Stimulated activated CD4-positive, alpha-beta T cell treated with anti-CD3 and anti-CD28 coated beads, Interleukin-15, amount 100 ng/mL, for 24 hours (primary cell): ENCODE results near the gene AGAP1.
A peak's percentile ranks its signal among the peaks of the same experiment; 100 is the strongest.

Experiments used
- DNase-seq: peaks from one replicate; pipeline ENCODE4 v3.0.0-alpha.2; 2020

Gene AGAP1

DNA sequence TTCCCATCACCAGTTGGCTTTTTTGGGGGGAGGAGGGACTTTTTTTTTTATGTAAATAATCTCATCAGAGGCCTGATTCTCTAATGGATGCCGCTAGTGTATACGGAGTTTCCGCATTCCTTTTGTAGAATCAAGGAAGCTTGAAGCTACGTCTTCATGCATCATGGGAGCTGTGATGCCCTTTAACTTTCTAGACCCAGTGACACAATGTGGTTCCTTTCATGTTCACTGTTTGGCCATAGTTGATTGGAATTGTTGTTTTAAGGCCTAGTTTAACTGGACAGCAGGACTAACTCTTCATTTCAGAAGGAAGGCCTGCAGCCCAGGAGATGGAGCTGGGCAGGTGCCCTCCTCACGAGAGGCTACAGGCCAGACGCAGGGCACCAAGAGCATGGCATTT lies 287.9 kb downstream of the AGAP1 start:
- DNase-seq, result no peak

DNA sequence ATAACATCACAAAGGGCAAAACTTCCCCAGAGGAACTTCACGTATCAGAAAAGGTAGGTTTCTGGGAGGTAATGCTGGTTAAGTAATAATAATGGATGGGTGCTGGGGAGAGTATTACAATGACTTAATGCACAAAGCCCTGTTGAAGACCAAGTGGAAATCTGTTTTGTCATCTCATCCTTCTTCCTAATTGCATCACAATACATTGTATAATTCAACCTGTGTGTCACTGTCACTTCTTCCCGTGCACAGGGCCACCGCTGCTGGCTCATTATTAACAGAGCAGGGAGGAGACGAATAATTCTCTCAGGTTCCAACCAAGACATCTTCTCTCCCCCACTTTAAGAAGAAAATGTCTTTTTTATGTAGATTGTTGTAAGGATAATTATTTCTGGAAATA lies 290.9 kb downstream of the AGAP1 start:
- no peak for DNase-seq

DNA sequence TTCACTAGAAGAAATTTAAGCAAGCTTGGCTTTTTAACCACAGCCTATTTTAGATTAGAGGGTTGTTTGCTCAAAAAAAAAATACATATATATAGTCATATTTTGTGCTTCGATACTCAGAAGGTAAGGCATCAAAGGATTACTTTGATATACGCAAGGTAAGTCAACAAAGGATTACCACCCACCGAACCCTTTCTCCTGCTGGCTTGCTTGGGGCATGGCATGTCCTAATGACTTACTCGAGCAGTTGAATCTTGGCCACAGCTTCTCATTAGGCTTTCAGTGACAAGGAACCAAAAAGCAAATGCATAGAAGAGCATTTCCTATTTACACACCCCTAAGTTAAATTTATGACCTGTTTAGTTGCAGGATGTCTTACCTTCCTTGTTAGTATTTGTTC lies 295.7 kb downstream of the AGAP1 start:
- DNase-seq, result no peak

DNA sequence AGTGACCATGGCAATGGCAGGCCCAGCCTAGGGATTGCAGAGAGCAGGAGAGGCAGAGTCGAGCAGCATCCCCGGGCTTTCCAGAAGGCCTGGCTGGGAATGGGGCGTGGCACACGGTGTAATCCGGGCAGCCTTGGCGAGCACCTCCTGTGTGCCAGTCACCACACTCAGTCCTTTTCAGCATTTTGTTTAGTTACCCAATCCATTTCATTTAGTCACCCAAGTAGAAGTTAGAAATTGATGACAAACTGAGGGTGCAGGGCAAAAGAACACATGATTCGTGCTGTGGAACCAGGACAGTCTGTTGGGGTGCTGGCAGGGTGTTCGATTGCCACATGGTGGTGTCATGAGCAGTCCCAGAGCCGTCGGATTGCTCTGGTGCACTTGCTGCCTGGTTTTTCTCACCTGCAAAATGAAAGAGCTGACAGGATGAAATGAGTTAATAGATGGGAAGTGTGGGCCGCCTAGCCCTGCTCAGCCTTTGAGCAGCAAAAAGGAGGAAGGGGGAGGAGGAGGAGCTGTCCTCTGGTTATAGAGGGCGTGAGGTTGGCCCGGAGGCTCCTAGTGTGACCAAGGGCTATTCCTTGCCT lies 299.4 kb downstream of the AGAP1 start:
- DNase-seq, result peak; percentile 20

DNA sequence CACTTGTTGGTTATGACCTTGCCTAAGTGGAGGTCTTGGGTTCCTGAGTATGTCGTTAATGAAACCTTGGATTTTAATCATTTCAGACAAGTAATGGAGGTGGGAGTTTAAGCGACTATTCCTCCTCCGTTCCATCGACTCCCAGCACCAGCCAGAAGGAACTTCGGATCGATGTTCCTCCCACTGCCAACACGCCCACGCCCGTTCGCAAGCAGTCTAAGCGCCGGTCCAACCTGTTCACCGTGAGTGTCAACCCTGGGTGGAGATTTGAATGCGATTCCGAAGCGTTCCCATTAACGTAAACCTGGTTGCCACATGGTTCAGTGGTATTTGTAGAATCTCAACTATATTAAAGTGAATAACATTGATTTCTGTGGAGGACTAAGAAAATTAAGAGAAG lies 305.4 kb downstream of the AGAP1 start:
- no peak for DNase-seq

DNA sequence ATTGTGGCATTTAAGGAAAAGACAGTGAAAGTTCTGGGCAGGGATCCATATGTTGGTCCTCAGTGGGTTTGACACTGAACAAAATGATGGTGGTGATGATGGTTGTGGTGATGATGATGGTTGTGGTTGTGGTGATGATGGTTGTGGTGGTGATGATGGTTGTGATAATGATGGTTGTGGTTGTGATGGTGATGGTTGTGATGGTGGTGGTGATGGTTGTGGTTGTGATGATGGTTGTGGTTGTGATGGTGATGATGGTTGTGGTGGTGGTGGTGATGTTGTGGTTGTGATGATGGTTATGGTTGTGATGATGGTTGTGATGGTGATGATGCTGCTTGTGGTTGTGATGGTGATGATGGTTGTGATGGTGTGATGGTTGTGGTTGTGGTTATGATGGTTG lies 308.7 kb downstream of the AGAP1 start:
- no peak for DNase-seq

DNA sequence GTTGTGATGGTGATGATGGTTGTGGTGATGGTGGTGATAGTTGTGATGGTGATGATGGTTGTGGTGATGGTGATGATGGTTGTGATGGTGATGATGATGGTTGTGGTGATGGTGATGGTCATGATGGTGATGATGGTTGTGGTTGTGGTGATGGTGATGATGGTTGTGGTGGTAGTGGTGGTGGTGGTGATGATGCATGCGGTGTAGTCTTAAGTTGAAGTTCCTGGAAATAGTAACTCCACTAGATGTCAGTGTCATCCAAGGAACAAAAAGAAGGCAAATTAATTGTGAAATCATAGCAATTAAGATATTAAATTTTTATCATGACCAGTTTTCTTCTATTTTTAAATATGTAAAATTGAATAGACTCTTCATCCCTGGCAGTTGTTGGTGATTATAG lies 309.2 kb downstream of the AGAP1 start:
- no peak for DNase-seq

DNA sequence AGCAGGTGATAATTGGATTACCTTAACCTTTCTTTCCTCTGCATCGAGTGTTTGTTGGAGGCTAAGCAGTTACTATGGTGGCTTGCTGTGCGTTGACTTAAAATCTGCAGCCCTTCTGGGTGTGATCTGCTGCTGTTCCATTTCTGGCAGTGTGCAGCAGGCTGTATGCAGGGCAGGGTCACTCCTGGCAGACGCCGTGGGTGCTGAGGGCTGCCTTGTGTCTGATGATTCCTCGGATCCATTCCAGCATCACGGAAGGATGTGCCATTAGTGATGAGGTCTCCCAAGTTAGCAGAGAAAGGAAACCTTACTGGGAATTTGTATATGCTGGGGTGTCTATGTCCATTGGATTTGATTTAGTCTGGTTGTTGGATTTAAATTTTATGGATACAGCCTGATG lies 310.8 kb downstream of the AGAP1 start:
- DNase-seq, result no peak

DNA sequence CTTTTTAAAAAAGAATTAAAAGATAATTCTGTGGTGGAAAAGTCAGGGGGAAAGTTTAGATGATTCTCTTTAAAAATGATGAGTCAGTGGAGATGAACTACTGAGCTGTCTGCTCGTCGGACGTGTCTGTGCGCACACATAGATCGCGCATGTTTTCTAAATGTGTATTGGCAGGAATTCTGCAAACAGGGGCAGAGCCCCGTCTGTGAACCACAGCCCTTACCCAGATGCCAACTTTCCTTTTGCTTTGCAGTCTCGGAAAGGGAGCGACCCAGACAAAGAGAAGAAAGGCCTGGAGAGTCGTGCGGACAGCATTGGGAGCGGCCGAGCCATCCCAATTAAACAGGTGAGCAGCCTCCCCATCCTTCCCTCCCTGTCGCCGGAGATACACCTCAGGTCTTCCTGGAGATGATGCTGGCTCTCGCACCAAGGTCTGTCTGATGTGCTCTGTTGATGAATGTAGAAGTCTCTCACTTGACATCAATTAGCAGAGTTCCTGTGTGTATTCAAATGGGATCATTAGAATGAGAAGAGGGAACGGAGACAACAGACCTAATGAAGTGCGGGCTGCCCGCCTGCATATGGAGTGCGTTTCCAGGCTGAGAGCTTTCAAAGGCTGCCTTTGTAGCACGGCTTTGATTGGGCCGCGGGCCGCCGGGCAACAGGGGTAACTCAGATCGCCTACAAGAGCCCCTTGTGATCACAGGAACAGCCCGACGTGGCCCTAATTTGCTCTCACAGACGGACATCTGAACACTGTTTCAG lies 313.3 kb downstream of the AGAP1 start:
- DNase-seq, result no peak

DNA sequence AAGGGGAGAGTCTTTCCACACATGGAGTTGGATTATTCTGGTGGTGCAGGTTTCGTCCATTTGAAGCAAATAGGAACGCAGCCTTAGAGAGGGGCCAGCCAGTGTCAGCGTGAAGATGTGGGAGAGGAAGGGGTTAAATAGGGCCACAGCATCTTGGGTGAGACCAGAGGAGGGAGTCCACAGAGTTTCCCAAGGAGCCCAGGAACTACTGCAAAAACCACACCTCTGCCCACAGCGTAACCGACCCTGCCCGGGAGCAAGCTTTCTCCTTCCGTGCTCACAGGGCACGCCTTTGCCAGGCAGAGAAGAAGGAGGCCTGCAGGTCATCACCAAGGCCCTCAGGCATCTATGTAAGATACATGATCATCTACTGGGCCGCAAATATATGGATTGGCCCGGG lies 314.5 kb downstream of the AGAP1 start:
- no peak for DNase-seq

DNA sequence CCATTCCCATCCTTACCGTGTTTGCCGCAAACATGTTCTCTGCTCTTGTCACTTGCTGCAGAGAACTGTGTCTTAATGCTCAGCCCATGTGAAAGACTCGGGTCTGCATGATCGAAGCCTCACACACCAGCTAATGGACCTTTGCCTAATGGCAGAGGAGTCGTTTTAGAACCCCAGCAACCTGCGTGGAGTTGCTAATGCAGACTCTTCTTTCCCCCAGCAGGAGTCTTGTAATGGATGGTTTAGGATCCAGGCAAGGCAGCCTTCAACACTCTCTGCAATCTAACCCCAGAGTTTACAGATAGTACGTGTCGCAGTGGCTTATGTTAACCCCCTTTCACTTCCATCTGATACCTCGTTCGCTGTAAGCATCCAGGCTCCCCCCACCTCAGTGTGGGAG lies 316.4 kb downstream of the AGAP1 start:
- DNase-seq, result no peak

DNA sequence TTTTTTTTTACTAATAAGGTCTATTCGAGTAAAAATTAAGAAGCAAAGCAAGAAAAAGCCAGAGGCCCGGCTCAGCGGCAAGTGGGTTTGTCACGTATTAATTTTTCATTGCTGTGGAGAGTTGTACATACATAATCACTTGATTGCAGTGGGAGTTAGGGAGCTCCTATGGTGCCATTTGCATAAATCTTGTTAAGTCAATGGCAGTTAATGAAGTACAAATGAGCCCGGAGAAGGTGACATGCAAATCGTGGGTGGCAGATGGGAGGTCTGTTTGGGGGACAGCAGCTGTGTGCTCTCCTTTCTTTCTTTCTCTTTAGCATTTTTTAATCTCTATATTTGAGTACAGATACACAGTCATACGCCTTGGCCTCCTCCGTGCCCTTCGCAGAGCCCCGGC lies 317.0 kb downstream of the AGAP1 start:
- no peak for DNase-seq

DNA sequence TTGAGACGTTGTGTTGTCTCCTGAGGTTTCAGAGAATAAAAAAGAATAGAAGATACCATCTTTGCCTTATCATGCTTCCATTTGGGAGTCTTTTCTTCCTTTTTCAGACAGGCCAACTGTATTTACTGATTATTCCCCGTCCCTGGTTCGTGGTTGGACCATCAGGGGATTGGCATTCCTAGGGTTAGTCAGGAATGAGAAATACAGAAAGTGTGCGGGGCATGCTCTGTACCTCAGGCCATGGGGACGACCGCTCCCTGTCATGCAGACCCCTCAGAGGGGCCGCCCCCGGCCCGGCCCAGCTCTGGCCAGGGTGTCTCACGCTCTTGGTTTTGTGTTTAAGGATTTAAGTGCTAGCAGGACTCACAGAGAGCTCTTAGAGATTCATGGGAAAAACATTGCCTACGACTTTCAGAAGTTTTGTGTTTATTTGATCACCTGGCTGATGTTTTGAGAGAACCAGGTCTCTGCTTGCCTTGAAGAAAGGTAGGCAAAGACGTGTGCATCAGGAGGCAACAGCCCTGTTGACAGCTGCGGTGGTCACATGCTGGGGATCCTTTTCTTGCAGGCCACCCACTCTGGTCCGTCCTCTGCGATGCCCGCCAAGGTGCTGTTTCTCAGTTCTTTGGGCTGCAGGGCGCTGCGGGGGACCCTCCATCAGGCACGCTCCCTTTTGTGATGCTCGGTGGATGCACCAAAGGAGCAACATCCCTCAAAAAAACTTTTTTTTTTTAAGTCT lies 317.8 kb downstream of the AGAP1 start:
- no peak for DNase-seq

DNA sequence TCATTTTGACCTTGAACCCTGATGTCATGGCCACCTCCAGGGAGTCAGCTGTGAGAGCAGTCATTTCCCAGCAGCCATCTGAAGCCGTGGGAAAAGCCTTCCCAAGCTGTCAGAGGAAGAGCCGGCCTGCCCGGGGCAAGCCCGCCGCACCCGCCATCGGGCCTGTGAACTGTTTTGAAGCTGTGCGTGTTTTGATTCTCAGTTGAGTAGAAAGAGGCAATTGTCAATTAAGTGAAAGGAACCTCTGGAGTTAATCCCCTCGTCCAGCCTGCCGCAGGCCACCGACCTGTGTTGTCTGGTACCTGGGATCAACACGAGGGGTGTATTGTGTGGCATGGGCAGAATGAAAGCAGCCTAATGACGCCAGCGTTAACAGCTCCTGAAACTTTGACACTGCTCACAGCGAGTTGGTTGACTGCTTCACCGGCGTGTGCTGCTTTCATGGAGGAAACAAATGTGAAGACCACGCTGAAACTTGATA lies 318.4 kb downstream of the AGAP1 start:
- DNase-seq, result no peak

DNA sequence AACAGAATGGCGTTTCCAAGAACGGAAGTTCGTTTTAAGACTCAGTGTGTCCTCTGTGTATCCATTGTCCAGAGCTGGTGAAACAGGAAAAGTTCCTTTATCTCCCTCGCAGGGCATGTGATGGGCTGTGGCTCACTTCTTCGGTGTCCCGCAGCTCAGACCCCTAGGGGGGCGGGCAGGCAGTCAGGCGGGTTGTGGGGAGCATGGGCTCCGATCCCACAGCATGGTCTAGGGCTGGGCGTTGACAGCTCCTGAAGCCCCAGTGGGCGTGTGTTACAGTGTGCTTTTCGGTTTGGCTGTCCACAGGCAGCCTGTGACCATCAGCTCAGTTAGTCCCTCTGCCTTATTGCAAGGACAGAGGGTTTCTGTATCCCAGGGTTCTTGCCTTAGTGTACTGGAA lies 319.6 kb downstream of the AGAP1 start:
- no peak for DNase-seq

DNA sequence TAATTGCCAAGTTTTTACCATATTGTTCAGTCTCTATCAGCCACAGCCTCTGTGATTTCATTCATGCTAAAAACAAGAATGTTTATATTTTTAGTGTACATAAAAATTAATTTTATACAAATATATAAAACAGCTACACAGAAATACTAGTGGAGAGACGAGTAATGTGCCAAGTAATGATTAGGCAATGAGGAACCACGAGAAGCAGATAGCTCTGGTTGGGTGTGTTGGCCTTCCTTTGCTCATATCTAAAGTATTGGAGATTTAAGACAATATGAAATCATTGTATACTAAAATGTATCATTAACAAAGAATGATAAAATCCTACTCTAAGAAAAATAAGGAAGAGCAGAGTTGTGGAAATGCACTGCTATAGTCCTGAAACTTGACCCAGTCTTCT lies 326.7 kb downstream of the AGAP1 start:
- no peak for DNase-seq

DNA sequence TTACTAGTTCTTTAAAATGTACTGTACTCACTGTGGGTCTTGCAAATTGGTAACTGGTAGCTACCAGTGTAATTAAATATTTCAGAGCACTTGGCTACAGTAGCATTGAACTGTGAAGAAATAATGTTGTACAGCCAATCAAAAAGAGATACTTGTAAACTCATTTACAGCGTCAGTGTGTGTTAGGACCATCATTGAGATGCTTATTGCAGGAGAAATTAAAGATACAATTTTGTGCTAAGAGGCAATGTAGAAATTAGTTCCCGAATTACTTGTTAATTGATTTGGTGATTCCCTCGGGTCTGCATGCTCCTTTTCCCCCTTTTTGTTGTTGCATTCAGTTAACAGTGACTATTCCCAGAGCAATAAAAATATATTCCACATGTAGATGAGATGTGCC lies 330.5 kb downstream of the AGAP1 start:
- DNase-seq, result no peak

DNA sequence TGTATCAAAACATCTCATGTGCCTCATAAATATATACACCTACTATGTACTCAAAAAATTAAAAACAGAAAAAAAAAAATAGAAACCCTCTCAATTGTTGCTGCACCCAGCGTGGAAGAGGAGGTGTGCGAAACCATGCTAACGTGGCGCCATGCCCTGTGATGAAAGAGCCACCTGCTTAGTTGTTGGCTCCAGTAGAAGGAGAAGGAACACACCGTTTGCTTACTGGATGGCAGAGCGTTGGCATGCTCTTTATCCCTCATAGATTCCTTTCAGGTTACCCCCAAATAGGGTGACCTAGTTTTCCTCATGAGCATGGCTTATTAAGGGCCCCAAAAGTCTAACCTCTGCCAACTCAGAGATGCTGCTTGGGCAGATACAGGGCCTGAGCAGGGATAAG lies 332.1 kb downstream of the AGAP1 start:
- DNase-seq, result no peak

DNA sequence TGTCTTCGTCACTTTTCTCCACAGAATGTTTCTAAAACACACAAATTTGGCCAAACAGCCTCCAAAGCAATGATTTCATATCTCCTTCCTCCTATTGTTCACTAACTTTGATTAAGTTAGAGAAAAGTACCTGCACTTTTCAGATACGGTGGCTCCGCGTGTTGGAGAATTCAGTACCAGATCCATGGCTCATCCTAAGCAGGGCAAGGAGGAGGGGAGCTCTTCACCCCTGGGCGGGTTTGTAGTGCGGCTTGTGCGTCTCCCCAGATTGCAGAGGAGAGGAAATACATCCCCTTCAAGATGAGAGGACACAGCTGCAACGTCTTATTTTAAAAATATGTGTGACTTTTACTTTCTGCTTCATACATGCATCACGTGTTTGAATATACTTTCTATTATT lies 333.0 kb downstream of the AGAP1 start:
- DNase-seq, result no peak

DNA sequence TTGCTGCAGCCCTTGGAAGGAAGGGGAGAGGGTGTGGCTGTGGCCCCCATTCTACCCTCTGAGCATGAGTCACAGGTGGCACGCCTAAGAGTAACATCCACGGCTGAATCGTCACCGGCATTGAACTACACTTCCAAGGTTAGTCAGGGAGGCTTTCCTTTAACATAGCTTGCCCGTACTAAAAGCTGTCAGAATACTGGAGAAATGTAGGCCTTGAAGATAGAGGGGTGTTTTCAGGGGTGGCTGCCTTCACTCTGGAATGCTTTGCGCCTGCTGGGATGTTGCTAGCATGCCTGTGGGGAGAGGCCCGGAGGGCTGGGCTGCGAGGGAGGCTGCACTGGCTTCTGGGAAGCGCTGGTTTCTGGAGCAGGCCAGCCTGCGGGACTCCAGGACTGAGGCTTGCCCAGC lies 333.7 kb downstream of the AGAP1 start:
- DNase-seq, result no peak

DNA sequence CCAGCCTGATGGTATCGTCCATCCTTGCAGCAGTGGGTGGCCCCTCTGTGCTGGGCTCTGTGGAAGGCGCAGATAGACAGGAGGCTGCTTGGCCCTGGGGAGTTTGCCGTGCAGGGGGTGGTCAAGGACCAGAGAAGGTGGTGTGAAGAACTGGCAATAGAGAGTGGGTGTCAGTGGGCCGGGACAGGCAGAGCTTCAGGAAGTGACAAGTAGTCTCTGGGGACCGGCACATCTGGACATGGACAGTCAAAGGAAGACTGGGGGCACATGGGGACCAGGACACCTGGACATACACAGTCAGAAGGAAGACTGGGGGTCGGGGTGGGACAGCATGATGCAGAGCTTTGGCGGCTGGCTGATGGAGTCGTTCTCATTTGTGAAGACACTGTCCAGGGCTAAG lies 335.9 kb downstream of the AGAP1 start:
- DNase-seq, result no peak

DNA sequence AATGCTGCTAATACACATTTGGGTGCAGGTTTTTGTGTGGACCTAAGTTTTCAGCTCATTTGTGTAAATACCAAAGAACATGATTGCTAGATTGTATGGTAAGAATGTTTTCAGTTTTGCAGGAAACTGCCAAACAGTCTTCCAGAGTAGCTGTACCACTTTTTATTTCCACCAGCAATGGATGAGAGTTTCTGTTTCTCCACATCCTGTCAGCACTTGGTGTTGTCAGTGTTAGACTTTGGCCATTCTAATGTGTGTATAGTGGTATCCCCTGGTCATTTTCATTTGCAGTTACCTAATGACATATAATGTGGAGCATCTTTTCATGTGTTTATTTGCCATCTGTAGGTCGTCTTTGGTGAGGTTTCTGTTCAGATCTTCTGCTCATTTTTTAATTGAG lies 337.9 kb downstream of the AGAP1 start:
- no peak for DNase-seq

DNA sequence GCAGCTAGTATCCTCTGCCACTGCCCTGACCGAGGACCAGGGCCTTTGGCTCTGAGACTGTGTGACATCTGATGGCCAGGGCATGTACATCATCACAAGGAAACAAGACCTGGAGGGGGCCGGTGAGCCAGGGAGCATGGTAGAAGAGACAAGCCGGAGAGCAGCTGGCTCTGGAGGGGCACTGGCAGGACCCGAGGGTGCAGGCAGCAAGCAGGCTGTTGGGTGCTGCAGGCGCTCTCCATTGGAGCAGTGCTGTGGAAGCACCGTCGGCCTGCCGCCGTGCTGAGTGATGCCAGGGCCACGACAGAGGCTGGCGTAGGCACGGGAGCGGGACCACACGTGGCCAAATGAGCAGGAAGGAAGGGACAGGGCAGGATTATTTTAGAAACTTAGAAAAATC lies 339.1 kb downstream of the AGAP1 start:
- no peak for DNase-seq

DNA sequence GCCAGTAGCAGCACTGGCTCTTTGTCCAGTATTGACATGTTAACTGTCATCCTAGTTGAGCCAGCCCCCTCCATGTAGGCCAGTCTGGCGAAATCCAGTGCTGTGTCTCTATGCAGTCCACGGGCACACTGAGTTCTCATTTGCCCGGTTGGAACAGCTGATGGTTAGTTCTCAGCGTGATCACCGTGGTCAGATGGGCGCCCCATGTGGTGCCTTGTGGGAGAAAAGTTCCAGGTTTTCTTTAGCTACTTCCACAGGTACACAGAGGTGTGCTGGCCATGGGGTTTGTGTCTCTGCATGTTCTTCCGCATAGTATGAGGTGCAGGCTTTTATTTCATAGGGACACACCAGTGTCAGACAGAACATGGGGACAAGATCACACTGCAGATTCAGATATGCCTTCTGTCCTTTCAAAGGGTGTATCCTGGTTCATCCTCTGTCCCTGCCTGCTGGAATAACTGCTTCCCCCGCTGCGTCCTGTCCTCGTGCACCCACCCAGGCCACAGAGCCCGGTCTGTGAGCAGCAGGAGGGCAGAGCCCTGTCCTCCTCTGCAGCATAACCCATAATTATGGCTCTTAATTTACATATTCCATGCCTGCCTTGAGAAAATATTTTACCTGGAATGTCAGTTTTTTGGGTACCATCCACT lies 340.3 kb downstream of the AGAP1 start:
- DNase-seq, result no peak
